NCI-H510A (cell line): ENCODE results near the gene STH.
"Not testable (repeated sequence)": the region's sequence is repeated elsewhere in the genome, so short reads cannot be mapped to it uniquely, and the experiment has no call there.

Experiments
- DNase-seq: peaks from one replicate; lab custom pipeline; 2025; lab: John Stamatoyannopoulos, UW

STH gene

GRCh38 chr17:45998987-45999899, at the start of gene STH:
STH (plus strand) TSS chr17:45999250; CDS start chr17:45999280, 30 bp downstream.
- DNase-seq: no peak

- DNase-seq: no peak
Measured at GRCh38 chr17:45949755-45950320, 49.2 kb upstream of the STH start.

DNA sequence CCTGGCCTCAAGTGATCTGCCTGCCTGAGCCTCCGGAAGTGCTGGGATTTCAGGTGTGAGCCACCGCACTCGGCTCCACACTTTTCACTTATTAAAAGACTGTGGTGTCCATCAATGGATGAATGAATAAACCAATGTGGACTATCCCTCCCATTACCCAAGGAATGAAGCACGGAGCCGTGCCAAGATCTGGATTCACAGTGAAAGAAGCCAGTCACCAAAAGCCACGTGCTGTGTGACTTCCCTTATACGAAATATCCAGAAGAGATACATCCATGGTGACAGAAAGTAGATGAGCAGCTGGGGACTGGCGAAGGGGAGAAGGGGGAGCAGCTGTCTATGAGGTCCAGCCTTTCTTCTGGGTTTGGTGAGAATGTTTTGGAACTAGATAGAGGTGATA, 48.2 kb upstream of the STH start:
- DNase-seq: no peak

GRCh38 chr17:45951403-45951802, 47.6 kb upstream of the STH start:
- no peak for DNase-seq

GRCh38 chr17:45951941-45952340, 47.1 kb upstream of the STH start:
- no peak for DNase-seq

- no peak for DNase-seq
Measured at GRCh38 chr17:45952814-45953320, 46.2 kb upstream of the STH start.

DNA sequence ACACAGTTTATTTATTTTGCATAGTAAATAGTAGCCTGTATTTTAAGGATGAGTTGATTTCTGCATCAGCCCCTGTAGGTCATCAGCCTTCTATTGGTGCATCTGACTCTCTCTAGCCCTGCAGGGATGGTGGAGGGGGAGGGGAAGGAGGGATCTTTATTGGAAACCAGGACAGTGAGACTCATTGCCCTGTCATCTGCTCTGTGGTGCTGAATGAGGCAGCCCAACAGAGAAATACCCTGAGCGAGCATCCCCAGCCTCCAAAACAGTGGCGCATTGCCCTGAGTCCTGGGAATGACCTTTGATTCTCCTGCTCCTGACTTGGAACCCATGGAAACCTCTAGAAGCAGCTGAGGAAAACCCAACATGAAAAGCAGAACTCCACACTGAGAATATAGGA, 45.5 kb upstream of the STH start:
- DNase-seq: no peak

- no peak for DNase-seq
Measured at GRCh38 chr17:45954914-45955313, 44.1 kb upstream of the STH start.

- no peak for DNase-seq
Measured at GRCh38 chr17:45955326-45955725, 43.7 kb upstream of the STH start.

- DNase-seq: no peak
Measured at GRCh38 chr17:45956090-45956489, 43.0 kb upstream of the STH start.

DNA sequence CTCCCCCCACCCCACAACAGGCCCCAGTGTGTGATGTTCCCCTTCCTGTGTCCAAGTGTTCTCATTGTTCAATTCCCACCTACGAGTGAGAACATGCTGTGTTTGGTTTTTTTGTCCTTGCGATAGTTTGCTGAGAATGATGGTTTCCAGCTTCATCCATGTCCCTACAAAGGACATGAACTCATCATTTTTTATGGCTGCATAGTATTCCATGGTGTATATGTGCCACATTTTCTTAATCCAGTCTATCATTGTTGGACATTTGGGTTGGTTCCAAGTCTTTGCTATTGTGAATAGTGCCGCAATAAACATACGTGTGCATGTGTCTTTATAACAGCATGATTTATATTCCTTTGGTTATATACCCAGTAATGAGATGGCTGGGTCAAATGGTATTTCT, 42.3 kb upstream of the STH start:
- not testable (repeated sequence) for DNase-seq

DNA sequence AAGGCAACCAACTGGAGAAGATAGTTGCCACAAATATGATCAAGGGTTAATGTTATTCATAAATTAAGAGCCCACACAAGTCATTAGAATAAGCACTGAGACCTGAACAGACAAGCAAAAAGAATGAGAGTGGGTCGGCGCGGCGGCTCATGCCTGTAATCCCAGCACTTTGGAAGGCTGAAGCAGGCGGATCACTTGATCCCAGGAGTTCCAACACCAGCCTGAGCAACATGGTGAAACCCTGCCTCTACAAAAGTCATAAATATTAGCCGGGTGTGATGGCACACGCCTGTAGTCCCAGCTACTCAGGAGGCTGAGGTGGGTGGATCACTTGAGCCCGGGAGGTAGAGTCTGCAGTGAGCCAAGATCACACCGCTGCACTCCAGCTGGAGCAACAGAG, 40.7 kb upstream of the STH start:
- DNase-seq: no peak

GRCh38 chr17:45958994-45959665, 39.9 kb upstream of the STH start:
- DNase-seq: no peak

- DNase-seq: no peak
Measured at GRCh38 chr17:45960311-45960710, 38.7 kb upstream of the STH start.

GRCh38 chr17:45961206-45961605, 37.8 kb upstream of the STH start:
- DNase-seq: no peak

- DNase-seq: no peak
Measured at GRCh38 chr17:45962221-45962972, 36.7 kb upstream of the STH start.

DNA sequence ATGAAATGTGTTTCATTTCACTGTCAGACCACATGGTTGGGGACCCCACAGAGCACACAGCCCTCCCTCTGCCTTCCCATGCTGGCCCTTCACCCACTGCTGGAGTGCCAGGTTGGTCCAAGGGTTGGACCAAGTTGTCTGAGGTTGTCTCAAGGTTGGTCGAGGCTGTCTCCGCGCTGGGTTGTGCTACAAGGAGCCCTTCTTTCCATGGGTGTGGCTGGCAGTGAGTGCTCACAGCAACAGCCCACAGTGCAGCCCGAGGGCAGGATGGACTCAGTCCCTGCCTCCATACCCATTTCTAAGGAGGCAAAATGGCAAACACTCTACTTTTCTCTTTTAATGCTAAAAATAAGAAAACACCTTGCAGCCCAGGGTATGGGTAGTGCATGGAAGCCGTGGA, 35.8 kb upstream of the STH start:
- no peak for DNase-seq

GRCh38 chr17:45963889-45964288, 35.2 kb upstream of the STH start:
- no peak for DNase-seq

- no peak for DNase-seq
Measured at GRCh38 chr17:45964634-45965033, 34.4 kb upstream of the STH start.

DNA sequence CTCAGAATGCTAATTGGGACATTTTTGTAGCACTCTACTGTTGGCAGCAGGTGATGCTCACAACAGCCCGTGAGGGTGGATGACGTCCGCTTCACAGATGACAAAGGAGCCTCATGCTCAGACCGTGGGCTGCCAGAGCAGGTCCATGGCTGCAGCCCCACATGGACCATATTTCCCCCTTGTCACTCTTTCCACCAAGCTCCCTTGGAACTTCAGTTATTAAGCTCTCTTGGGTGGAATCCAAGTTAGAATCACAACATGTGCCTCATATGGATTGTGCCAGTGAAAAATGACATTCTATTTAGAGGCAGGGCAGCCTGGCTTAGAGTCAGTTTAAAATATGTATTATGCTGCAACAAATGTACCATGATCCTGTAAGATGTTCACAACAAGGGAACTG, 33.2 kb upstream of the STH start:
- DNase-seq: no peak

- DNase-seq: no peak
Measured at GRCh38 chr17:45966606-45967280, 32.3 kb upstream of the STH start.

- no peak for DNase-seq
Measured at GRCh38 chr17:45967378-45967777, 31.7 kb upstream of the STH start.
